CD4-positive, alpha-beta T cell treated with Interleukin-10 for 1 hour (primary cell): ENCODE measurements around the gene CELF1.
A peak's percentile ranks its signal among the peaks of the same experiment; 100 is the strongest.

Experiments
- DNase-seq: peaks from one replicate; pipeline ENCODE4 v3.0.0-alpha.2; 2020

Gene CELF1

GRCh38 chr11:47552566-47553405 is at the start of gene CELF1:
TSS of gene CELF1 (minus strand) at chr11:47553132. CDS start at chr11:47499523, 53,609 bp downstream.
- peak; percentile 92 for DNase-seq

DNA sequence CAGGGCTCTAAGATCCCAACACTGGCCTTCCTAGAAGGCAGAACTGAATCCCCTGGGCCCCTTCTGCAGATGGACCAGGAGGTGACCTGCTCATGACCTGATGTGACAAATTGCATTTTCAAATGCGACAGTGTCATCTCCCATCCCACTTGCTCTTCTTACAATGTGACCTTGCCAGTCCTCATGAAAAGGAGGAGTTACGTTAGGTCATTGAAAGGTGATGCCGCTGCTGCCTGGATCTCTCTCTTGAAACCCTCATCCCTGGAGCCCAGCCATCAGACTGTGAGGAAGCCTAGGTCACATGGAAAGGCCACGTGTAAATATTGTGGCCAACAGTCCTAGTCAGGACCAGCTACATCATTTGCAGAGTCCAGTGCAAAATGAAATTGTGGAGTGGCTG is 47.0 kb upstream of the CELF1 start:
- DNase-seq: no peak

DNA sequence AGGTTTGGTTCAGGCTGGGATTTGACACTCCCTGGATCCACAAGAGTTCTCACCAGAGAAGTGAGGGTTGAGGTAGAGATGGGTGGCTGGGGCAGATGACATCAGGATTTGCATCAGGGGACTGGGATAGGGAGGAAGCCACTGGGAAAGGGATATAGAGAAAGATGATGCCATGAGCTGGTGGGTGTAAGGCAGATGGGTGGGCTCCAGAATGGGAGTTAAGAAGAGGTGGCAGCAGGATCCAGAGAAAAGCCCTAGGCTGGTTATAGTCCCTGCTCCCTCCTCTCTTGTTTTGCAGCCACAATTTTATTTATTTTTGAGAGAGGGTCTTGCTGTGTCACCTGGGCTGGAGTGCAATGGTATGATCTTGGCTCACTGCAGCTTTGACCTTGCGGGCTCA is 43.0 kb upstream of the CELF1 start:
- no peak for DNase-seq

- DNase-seq: no peak
Observed at GRCh38 chr11:47595029-47595428, 42.1 kb upstream of the CELF1 start.

GRCh38 chr11:47593934-47594855 is 41.3 kb upstream of the CELF1 start, which contains the start of gene C1QTNF4:
TSS of gene C1QTNF4 (minus strand) at chr11:47594411. CDS start at chr11:47590810, 3,601 bp downstream.
- DNase-seq: no peak

DNA sequence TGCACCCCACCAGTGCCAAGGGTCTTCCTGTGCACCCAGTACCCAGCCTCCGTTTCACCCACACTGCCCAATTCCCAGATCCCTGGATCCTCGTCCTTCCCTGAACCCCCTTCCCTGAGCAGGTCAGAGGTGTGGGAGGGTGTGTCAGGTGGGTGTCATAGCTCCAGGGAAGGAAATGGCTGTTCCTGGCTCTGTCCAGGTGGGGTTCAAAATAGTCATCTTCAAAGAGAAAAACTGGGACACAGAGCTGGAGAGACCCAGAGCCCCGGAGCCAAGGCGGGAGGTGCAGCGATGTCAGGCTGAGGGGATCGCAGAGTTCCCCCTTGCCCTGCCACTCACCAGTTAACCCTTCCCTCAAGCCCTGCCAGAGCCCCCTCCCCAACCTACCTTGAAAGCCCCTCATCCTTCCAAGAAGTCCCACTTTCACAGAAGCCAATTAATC is 40.6 kb upstream of the CELF1 start:
- DNase-seq: no peak

- no peak for DNase-seq
Observed at GRCh38 chr11:47592970-47593369, 40.0 kb upstream of the CELF1 start.

DNA sequence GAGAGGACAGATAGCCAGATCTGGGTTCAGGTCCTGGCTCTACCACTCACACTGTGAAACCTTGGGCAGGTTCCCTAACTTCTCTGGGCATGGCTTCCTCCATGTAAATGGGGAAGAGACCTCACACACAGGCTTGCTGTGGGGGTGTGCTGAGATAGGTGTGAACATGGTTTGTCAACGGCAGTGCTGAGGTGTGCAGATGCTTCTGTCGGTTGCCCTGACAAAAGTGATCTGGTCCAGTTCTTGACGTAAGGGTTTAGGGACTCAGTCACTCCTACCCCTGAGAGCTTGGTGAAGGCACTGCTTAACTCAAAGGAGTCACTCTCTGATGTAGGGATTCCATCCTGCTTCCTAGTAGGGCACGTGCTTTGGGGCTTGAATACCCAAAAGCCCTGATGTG is 39.3 kb upstream of the CELF1 start:
- no peak for DNase-seq

DNA sequence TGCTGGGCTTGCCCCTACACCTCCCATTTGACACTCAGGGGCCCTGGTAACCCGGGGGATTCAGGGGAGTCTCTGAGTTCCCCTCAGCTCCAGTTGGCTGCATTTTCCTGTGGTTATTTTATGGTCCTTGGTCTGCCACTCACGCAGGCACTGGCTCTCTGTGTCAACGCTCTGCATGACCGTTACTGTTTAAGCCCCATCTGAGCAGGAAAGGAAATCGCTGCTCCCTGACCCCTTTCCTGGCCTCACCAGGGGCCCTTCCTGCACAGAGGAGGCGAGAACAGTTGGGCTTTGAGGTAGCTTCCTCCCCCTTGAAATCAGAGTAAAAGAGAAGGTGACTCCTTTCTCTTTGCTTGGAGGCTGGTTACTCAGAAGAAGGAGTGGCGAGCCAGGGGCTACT is 38.8 kb upstream of the CELF1 start:
- no peak for DNase-seq

- no peak for DNase-seq
Observed at GRCh38 chr11:47589977-47590861, 37.3 kb upstream of the CELF1 start.

DNA sequence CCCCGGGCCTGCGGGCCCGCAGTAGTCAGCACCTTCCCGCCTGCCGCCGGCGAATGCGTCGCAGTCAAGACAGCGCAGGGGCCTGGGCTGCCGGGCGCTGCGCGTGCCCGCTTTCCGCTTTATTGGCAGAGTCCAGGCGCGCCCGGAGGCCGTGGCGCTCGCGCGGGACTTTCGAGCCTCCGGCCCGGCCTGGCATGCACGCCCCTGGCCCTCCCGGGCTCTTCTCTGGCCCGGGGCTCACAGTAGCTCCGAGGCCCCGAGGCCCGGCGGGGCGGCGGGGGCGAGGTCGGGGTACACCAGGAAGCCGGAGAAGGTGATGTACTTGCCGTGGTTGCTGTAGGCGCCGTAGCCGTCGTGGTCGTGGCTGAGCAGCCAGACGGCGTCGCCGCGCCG is 36.6 kb upstream of the CELF1 start:
- DNase-seq: no peak

GRCh38 chr11:47589118-47589517 is 36.2 kb upstream of the CELF1 start:
- no peak for DNase-seq

- DNase-seq: no peak
Observed at GRCh38 chr11:47587723-47588326, 34.9 kb upstream of the CELF1 start.

DNA sequence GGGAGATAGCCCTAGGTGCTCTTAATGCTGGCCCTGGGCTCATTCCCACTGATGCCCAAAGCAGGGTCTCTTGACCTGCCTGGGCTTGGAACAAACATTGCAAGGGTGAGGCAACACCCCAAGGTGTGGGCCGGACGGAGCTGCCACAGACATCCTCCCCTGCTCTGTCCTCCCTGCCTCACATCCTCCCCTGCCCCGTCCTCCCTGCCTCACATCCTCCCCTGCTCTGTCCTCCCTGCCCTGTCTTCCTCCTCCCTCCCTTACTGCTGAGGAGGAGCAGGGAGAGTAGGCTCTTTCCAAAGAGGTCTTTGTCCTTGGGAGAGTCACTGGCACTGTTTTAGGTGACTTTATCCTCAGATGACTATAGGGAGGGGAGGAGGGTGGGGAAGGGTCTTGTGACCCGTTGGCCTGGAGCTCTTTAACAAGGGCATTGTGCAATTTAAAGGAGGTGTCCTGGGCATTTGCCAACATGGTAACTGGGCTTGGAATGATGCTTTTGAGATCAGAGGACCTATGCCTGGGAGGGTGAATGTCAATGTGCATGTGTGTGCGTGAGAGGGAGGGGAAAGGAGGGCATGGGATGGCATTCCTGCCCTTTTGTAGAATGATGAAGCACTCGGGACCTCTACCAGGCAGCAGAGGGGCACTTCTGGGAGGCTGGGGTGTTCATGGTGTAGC is 34.2 kb upstream of the CELF1 start:
- no peak for DNase-seq

GRCh38 chr11:47586098-47586855 is 33.3 kb upstream of the CELF1 start, which contains the start of gene FAM180B:
TSS of gene FAM180B (plus strand) at chr11:47586678. CDS start at chr11:47586769, 91 bp downstream.
- no peak for DNase-seq

DNA sequence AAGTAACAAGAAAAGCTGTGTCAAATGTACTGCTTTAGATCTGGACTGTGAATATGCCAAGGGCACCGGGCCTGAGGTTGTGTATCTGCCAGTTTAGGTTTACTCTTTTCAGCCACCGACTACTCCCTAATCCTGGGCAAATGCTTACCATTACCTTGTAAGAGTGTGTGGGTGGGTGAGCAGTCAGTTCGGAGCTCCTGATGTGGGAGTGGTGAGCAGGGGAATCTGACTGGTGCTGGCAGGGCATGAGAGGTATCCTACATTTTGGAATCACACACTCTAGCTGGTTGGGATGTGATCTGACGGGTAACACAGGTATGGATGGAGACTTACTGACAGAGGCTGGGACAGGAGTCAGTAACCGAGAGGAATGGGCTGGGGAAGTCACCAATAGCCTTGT is 30.9 kb upstream of the CELF1 start:
- no peak for DNase-seq

- DNase-seq: peak; percentile 93
Observed at GRCh38 chr11:47578524-47579494, 25.9 kb upstream of the CELF1 start, which contains the start of the genes KBTBD4 and NDUFS3. TSS of gene KBTBD4 (minus strand) at chr11:47578970. CDS start at chr11:47578951, 19 bp downstream. TSS of gene NDUFS3 (plus strand) at chr11:47579074. CDS start at chr11:47579092, 18 bp downstream.

DNA sequence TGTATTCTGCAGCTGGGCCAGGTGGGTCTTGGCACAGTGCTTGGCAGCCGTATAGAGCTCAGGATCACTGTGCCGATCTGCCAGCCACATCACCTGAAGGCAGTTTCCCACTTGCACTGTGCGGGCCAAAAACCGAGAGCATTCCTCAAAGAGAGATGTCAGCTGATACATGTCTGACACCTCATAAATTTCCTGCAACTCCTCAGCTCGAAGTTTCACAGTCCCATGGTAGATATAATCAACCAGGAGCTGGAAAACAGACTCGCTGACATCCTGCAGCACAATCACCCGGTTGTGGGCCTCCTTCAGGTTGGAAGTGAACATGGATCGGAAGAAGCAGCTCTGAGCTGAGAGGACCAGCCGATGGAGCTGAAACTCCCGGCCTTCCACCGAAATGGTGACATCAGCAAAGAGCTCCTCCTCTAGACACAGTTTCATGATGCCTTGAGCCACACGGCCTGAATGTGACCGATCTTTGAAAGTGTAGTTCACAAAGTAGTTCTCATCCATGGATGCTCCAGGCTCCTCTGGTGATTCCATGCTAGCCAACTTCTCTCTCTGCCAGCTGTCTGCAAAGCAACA is 24.6 kb upstream of the CELF1 start:
- no peak for DNase-seq

- no peak for DNase-seq
Observed at GRCh38 chr11:47573321-47573720, 20.4 kb upstream of the CELF1 start.
